GM06990 (cell line): ENCODE results near the gene MAP7.

Experiments used
- DNase-seq: peaks from one replicate; pipeline ENCODE4 v3.0.0-alpha.2; 2011; ENCODE audit not compliant: insufficient read length; ENCODE audit errors: extremely low read depth
- H3K27me3 ChIP-seq: replicated peaks from 2 replicates; pipeline ENCODE4 v1.6.0; 2011; ENCODE audit warnings: low read length; ENCODE audit not compliant: control insufficient read depth, insufficient read depth
- H3K36me3 ChIP-seq: 2 replicates; pipeline ENCODE4 v1.5.1; 2011; ENCODE audit warnings: low read length; ENCODE audit not compliant: control insufficient read depth, insufficient read depth
- H3K4me3 ChIP-seq: replicated peaks from 2 replicates; pipeline ENCODE4 v1.5.1; 2011; ENCODE audit warnings: low read depth, mild to moderate bottlenecking, control low read depth, low read length
- CTCF ChIP-seq: IDR thresholded peaks from 2 replicates; pipeline ENCODE4 v1.5.1; 2011; ENCODE audit warnings: low read length, control low read depth, mild to moderate bottlenecking, inconsistent platforms; ENCODE audit not compliant: insufficient read depth, poor library complexity, severe bottlenecking

The MAP7 gene

GRCh38 chr6:136568129-136568528, 17.9 kb upstream of the MAP7 start:
- no peak for DNase-seq
- Histone ChIP-seq H3K27me3 (no peaks in the 10 kb centered on the region), H3K4me3 (no peak overlapping the region), H3K36me3 (peaks cover 10% of the 10 kb centered on the region)
- no peak for TF ChIP-seq CTCF

- H3K27me3 ChIP-seq: no peaks in the 10 kb centered on the region
- DNase-seq: no peak
- no peak overlapping the region for H3K4me3 ChIP-seq
- no peak for TF ChIP-seq CTCF
- H3K36me3 ChIP-seq: peaks cover 11% of the 10 kb centered on the region
Observed at GRCh38 chr6:136567688-136568087, 17.5 kb upstream of the MAP7 start.

GRCh38 chr6:136566851-136567250, 16.6 kb upstream of the MAP7 start:
- Histone ChIP-seq H3K36me3 (peaks cover 12% of the 10 kb centered on the region), H3K4me3 (no peak overlapping the region), H3K27me3 (no peaks in the 10 kb centered on the region)
- no peak for DNase-seq
- TF ChIP-seq CTCF: no peak

GRCh38 chr6:136566007-136566487, 15.8 kb upstream of the MAP7 start:
- TF ChIP-seq CTCF: no peak
- Histone ChIP-seq H3K4me3 (no peak overlapping the region), H3K27me3 (no peaks in the 10 kb centered on the region), H3K36me3 (peaks cover 13% of the 10 kb centered on the region)
- no peak for DNase-seq

- Histone ChIP-seq H3K36me3 (peaks cover 13% of the 10 kb centered on the region), H3K27me3 (no peaks in the 10 kb centered on the region), H3K4me3 (no peak overlapping the region)
- DNase-seq: no peak
- TF ChIP-seq CTCF: no peak
Observed at GRCh38 chr6:136564180-136564579, 14.0 kb upstream of the MAP7 start.
